ENCODE results near the gene RFLNA.

GRCh38 chr12:124351422-124351821, 56.5 kb downstream of the RFLNA start:
- TF ChIP-seq CTCF (conservative IDR thresholded peaks at IDR 0.05 in 1 of 2, IDR thresholded peaks at IDR 0.05 in 1 of 2; ENCODE audit: extremely low read depth in 1 of 2, insufficient read depth in 1 of 2, low read depth in 1 of 2, low read length in 2 of 2), result no peak
- no peak for TF ChIP-seq EZH2 (IDR thresholded peaks at IDR 0.05; ENCODE audit: borderline replicate concordance, low read length)
